CD4-positive, alpha-beta T cell treated with Interleukin-6 for 4 hours (primary cell): ENCODE measurements around the gene CHD5.

Experiments
- DNase-seq: peaks from one replicate; pipeline ENCODE4 v3.0.0-alpha.2; 2020; ENCODE audit warnings: mixed read lengths

The CHD5 gene

DNA sequence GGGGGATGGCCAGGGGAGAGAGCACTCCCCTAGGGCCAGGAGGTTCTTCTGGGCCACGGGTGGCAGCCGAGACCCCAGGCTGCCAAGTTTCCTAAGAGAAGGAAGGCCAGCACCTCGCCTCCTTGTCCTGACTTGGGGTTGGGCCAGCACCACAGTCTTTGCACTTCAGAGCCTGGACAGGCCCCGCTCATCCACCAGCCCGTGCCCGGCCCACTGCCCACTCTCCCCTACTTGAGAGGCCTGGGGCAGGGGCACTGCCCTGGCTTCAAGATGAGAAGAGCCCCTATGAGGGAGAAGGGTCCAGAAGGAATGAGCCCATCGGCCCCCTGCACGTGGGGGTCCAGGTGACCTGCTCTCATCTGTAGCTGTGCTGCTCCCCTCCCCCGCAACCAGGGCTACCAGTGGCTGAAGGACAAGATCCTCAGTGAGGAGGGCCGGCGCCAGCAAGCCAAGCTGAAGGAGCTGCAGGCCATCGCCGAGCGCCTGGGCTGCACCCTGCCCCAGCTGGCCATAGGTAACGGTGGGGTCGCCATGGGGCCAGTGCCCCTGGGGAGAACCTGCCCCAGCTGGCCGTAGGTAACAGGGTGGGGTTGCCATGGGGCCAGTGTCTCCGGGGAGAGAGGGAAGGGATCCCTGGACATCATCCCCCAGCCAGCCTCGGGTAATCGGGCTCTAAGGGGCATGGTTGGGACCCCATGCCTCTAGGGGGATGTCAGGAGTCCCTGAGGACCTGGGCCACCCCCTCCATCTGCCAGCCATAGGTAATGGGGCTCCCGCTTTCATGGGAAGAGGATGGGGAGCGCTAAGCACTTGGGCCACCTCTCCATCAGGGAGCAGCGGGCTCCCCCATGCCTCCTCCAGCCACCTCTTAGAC is 83.6 kb downstream of the CHD5 start:
- no peak for DNase-seq

DNA sequence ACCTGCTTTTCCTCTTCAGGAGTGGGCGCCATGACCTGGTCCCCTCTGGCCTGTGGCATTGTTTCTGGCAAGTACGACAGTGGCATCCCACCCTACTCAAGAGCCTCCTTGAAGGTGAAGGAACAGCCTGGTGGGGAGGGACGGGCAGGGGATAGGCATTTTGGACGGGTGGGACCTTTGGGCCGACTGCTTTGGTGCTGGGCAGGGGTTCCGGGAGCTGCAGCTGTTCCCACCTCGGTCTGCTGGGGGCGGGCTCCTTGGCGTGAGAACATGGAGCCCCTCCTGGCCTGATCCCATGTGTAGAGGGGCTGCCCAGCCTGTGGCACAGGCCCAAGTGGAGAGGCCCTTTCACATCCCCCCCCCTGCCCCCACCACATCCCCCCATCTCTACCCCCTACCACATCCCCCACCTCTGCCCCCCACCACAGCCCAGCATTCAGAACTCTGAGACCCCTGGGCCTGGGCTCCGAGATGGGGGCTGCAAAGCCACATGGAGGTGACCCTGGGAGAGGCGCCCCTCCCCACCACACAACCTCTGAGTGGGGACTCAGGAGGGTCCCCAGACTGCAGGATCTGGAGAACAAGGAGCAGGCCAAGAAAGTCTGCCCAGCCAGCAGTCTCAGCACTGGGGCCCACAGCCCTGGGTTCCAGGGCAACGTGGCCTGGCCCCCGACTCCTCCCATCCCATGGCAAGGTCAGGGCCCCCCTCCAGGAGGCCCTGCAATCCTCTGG is 84.4 kb downstream of the CHD5 start:
- no peak for DNase-seq

DNA sequence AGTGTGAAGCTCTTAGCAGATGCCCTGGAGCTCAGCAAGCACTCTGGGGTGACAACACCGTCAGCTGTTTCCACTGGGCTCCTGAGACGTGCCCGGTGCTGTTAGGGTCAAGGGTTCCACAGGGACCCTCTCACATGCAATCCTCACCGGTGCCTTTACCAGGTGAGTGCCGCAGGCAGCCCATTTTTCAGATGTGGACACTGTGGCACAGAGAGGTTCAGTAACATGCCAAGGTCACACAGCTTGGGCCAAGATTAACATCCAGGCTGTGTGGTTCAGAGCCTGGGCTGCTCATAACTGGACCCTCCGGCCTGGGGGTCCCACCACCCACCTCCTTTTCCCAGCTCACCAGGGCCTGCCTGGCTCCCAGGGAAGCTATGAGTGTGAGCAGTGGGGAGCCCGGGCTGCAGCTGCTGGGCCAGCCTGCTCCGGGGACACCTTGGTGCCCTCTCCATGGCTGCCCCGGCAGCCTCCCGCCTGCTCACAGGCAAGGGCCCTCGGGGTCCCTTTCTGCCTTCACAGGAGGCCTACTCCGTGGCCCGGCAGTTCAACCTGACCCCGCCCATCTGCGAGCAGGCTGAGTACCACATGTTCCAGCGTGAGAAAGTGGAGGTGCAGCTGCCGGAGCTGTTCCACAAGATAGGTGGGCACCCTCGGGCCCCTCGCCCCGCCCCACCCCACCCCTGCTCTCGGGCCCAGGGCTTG is 85.2 kb downstream of the CHD5 start:
- DNase-seq = no peak

DNA sequence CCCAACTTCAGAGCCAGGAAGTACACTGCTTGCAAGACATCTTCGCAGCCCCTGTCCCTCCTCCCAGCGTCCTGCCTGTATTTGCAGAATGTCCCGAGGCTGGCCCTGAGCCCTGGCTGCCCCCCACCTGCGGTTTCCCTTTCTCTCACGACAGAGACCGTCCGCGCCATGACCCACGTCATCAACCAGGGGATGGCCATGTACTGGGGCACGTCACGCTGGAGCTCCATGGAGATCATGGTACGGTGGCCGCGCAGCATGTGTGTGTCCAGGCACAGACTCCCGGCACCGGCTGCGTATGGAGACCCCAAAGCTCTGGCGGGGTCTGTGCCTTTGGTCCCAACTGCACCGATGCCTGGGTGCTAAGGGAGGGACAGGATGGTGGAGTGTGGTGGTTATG is 85.9 kb downstream of the CHD5 start:
- no peak for DNase-seq

DNA sequence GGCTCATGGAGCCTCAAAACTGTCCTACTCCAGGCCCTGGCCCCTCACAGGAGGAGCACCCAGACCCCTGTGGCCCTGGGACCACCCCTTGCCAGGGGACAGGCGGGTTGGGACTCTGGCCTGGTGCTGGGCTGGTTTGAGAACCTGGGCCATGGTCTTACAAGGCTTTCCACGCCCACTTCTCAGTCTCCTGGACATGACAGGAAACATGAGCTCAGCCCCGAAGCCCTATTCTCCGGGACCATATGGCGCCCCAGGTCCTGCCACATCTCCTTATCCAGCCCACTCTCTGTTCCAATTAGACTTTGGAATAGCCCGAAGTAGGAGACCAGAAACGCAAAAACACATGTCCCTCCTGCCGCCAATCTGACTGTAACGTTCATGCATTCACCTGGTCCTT is 86.5 kb downstream of the CHD5 start:
- DNase-seq = no peak

DNA sequence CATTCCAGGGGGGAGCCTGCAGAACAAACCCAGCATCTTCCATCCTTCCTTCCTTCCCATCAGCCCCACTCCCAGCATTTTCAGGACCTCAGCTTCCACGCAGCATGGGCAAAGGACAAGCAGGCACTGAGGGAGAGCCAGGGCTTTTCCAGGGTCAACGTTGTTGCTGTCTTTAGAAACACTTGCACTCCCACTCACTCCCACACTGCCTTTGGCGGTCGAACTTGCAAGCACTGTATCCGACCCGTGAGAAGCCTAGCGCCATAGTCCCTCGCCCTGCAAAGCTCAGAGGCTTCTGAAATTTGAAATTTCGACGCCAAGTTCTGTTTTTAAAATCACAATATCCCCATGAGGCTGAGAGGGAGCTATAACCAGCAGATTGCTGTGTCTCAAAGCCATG is 87.0 kb downstream of the CHD5 start:
- DNase-seq = no peak

DNA sequence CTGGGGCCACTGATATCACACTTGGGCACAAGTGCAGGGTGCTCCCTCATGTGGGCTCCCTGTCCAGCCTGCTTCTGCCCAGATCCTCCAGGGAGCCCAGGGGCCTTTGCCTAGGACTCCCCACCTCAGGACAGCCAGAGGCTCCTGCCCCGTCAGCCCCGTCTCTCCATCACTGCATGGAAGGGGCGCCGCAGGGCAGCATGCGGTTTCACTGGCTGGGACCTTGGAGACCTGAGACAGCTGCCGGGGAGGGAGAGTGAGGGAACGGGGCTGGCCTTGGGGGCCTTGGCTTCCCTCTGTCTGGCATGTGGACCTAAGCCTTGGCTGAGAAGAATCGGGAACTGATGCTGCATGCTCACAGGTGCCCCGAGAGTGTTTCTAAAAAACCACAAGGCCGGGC is 87.9 kb downstream of the CHD5 start:
- DNase-seq = no peak

DNA sequence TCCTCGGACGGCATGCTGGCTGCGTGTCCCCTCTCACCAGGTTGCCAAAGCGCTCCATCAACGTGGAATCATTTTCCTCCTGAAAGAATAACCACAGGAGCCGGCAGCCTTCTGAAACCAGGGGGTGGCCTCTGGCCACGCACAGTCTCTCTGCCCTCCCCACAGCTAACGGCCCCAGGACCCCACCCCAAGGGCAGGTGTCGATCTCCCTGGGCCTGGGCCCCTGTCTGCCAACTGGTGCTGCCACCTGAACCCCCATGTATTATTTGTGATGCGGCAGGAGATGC is 88.4 kb downstream of the CHD5 start:
- no peak for DNase-seq

DNA sequence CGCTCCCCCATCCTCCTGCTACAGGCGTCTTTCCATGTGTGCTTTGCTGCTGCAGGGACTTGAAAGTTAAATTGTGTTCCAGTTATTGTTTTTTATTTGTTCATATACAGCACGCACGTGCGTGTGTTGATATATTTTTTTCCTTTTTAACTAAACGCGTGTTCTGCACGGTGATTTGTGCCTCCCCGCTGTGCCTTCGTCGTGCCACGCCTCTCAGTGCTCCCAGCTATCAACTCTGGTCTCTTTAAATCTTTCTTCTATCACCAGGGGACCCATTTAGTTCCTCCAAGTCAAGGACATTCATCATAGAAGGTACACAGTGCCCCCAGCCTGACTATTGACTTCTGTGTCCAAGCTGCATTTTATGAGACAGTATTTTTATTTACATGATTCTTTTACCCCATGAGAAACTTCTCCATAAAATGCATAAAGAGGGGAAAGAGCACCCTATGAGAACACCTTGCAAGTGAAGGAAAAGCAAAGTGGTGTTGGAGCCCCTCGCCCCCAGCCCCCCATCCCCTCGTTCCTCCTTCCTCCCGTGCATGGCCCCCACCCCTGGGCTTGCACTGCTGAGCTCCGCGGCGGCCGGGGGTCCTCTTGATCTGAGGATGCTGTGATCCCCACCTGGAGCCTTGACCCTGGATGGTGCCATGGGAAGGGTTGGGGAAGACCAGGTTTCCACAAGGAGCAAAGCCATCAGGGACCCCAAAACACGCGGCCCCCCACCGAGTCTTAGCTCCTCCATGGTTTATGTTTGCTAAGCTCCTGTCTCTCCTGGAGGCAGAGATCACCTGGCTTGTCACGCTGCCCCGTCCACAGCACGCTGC is 88.9 kb downstream of the CHD5 start:
- DNase-seq = no peak

DNA sequence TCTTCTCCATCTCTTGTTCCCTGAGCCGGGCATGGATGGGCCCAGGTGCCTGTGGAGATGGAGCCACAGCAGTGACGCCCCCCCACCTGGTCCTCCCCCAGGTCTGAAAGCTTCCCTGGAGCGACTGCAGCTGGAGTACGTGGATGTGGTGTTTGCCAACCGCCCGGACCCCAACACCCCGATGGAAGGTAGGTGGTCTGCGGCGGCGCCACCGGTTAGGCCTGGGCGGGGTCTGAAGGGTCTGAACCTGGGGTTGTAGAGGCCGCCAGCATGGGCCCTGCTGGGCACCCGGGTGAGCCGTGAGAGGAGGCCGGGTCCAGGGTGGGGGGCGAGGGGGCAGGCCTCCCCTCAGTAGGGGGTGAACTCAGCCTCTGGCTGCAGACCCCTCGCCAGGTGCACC is 89.8 kb downstream of the CHD5 start:
- DNase-seq = no peak

DNA sequence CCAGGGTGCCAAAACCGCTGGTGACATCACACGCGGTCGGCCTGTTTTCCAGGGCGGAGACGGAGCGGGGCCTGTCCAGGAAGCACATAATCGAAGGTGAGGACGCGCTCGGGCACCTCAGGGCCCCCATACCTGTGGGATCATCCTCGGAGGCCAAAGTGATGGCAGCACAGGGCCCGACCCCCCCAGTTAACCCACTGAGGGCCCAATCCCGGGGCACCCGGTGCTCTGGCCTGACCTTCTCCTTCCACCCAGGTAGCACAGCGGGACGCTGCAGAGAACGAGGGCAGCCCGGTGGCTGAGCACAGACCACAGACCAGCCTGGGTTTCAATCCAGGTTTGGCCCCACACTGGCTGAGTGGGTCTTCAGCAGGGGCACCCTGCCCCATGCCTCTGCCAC is 91.2 kb downstream of the CHD5 start:
- DNase-seq = no peak

DNA sequence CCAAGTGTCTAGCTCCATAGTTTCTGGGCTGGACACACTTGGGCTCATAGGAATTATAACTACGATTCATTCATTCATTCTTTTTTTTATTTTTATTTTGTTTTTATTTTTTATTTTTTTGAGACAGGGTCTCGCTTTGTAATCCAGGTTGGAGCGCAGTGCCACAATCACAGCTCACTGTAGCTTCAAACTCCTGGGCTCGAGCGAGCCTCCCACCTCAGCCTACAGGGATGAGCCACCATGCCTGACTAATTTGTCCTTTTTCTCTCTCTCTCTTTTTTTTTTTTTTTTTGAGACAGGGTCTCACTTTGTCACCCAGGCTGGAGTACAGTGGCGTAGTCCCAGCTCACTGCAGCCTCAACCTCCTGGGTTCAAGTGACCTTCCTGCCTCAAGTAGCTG is 92.2 kb downstream of the CHD5 start:
- DNase-seq = no peak

DNA sequence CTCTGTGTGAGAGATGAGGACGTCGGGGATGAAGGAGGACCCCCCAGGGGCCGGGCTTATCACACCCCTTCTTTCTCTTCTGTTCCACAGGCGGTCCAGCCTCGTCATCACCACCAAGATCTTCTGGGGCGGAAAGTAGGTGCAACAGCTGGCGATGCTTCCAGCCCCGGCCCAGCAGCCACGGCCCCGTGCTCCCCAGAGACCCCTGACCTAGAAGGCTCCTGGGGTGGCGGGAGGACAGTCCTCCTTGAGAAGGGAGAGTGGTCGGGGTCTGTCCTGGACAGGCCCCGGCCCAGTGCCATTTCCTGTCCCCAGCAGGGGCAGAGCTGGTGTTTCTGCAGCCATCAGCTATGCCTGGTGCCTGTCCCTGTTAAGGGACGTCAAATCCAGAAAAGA is 92.7 kb downstream of the CHD5 start:
- no peak for DNase-seq

DNA sequence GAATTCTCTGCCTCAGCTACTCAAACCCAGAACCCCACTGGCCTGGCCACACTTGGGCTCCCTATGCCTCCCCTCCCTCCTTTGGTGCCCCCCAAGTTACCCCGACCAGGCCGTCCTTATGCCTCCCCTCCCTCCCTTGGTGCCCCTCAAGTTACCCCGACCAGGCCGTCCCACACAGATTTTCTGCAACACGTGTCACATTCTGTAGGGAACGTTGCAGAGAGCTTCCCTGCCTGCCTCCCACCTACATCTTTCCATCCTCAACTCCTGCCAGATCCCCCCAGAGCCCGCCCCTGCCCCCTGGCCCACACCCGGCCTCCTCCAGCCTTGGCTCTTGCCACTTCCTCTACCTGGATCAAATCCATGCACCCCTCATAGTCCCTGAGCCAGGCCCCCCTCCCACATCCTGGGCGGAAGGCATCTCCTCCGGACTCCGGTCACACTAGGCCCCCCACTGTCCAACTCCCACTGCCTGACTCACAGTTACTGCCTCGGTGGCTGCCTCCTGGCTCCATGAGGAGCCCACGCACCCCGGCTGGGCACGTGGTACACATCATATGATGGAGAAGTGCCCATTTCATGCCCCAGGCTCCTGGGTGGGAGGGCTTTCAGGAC is 93.3 kb downstream of the CHD5 start:
- no peak for DNase-seq

DNA sequence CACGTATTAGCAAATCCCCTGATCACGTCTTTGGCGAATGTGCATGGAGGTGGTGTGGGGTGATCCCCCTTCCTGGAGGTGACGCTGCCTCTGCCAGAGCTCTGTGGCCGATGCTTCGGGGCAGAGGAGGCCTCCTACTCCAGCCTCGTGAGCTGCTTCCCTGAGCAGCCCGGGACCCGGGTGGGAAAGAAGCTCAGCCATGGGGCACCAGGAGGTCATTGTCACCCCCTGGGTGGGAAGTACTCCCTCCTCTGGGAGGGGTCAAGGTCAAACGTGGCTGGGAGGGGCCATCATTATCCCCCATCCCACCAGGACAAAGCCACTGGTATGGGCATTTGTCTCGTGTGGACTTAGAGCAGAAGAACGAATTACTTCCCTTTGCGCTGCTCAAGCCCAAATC is 93.8 kb downstream of the CHD5 start:
- no peak for DNase-seq

DNA sequence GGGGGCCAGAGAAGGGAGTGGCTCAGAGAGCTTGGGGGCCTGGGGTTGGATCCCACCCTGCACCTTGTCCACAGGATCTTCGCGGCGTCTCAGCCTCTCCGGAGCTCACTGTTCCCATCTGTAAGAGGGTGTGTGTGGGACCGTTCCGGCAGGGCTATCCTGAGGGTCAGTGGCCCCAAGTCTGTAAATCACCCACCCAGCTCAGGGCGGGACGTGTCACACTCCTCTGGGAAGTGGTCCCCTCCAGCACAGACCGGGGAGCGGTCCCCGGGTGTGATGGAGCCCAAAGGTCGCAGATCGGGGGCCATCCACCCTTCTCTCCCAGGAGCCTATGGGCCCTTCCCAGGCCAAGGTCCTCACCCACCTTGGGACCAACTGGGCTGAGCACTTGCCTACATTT is 94.5 kb downstream of the CHD5 start:
- no peak for DNase-seq

DNA sequence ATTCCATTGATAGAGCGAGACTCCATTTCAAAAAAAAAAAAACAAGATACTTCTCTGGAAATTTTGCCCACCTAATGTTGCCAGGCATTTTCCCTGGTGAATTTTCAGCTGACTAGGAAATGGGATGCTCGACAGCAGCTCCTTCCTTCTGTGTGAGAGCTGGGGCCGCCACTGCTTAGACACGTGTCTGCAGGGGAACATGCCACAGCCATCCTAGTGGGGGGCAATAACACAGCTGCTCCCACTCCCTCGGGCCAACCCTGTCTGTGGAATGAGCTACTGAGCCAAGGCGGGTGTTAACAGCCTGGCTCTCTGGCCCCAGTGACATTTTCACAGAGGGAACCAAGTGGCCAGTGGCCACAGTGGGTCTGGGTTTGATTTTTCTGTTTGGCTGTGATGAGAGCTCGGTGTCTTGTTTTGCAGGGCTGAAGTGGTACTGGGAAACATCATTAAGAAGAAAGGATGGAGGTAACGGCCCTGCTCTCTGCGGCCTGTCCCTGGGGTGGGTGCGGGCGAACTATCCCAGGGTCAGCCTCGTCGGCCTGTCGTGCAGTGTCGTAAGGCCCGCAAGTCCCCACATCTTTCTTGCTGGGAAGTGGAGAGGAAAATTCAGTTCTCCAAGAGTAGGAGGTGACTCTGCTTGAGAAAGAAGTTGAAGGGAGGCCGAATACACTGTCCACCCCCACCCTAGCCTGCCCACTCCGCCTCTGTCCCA is 95.2 kb downstream of the CHD5 start:
- no peak for DNase-seq

DNA sequence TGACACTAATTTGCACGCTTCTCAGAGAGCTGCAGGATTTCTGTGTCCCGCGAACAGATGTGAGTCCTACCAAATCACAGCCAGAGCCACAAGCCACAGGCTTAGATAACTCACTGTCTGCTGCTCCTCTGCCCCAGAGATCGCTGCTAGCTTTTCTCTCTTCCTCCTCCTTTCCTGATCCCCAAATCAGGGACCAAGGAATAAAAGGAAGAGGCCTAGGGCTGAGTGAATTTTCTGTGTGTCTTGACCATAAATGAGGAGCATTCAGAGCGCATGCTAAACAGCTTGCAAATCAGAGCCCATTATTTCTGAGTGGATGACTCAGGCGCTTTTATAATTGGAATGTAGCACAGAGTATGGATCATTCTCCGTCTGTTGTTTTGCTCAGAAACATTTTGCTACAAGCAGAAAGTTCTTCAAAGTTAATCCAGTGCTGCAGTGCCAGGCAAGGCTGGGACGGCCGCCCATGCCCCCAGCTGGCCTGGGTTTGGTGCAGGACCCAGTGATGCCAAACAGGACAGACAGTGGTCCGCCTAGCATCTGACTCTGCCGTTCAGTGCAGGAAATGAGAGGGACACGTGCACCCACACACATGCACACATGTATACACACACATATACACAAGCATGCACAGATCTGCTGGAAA is 96.2 kb downstream of the CHD5 start:
- DNase-seq = no peak

DNA sequence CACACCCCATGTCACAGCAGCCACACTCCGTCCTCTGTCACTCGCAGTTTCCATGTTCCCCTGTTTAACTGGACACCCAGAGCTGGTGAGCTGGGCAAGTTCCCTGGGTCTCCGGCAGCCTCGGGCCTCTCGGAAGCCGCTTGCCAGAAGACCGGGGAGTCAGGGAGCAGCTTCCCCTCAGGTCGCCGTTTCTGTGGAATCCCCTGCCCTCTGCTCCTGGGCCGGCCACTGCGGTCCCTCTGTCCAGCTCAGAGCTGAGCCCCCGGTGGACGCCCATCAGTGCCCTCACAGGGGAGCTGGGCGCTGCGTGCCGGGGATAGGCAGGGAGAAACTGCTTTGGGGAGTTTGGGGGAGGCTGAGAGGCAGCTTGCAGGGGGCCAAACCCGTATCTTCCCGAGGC is 96.7 kb downstream of the CHD5 start:
- DNase-seq = no peak

DNA sequence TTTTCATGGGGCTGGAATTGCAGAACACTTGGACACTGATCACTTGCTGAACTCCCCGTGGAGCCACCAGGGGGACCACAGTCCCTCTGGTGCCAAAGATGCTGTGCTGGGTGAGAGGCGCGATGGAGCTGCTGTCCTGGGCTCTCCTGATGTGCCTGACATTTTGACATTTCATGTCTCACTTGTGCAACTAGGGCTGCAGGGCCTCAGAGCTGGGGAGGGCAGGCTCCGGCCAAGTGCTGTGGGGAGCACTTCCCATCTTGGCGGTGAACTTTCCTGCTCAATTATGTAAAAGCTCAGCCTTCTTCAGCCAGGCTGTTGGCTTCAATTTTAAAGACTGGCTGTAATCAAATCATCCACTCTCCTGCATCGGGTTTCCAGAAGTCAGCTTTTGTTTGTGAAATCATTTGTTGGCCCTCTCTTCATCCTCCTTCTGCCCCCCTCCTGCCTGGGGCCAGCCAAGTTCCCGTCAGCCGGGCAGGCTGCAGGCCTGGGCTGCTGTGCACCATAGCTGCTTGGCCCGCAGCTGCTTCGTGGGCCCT is 97.6 kb downstream of the CHD5 start:
- no peak for DNase-seq

DNA sequence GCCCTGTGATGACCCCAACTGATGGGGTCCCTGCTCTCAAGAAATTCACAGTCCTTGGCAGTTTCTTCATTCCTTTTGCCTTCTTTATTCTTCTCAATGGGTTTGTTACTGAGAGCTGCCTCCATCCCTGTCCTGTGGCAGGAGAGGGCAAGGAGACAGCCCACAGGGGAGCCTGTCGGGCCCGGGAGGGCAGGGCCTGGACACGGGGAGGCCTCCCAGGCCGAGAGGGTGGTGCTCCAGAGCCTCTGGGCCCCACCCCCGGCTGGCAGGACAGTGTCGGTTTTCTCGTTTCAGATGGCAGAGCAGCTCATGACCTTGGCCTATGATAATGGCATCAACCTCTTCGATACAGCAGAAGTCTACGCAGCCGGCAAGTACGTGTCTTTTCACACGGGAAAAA is 98.2 kb downstream of the CHD5 start:
- no peak for DNase-seq
